GM12878 (cell line): Measurements from ENCODE around the gene NBEA. TPM values are rescaled to one million over a fixed set of nuclear protein-coding genes. Genes with fewer than 3 reads are reported as not detected.

Source experiments
- ATAC-seq: fragments of 200-7000 bp; cut with Tn5 transposase; 3 replicates; pipeline ENCODE4 v1.9.1; 2020; ENCODE audit warnings: mild to moderate bottlenecking, moderate library complexity
- BruUV-seq: library from RNA; stranded (reverse); fragments of 400-500 nt; replicated peaks from 2 replicates; lab custom pipeline; 2021; lab: Mats Ljungman, UMichigan
- CTCF ChIA-PET: fragments of 300-600 bp; sonication (Branson Sonifier 250); formaldehyde crosslinking; extraction: SDS; loops from one replicate; lab custom pipeline; 2021; ENCODE audit warnings: inconsistent platforms; lab: Yijun Ruan, JAX
- POLR2A ChIA-PET: fragments of 350-600 bp; formaldehyde crosslinking; extraction: SDS; loops from one replicate; lab custom pipeline; 2021; ENCODE audit warnings: inconsistent platforms; lab: Charles Lee
- RAD21 ChIA-PET: fragments of 300-600 bp; sonication (Branson Sonifier 250); formaldehyde crosslinking; loops from one replicate; lab custom pipeline; 2023; ENCODE audit warnings: antibody characterized with exemption; ENCODE audit not compliant: unreplicated experiment; lab: Charles Lee
- SMC1A ChIA-PET: fragments of 300-600 bp; sonication (Branson Sonifier 250); formaldehyde crosslinking; loops from one replicate; lab custom pipeline; 2023; ENCODE audit not compliant: unreplicated experiment, uncharacterized antibody; lab: Charles Lee
- DNase-seq: peaks from one replicate; pipeline ENCODE4 v3.0.0-alpha.2; 2011; ENCODE audit warnings: low read depth, low spot score
- FAIRE-seq: peaks from 3 replicates; lab custom pipeline; 2011; peaks lifted over from hg19 to GRCh38; lab: Jason Lieb, UNC
- H2AFZ ChIP-seq: 2 replicates; pipeline ENCODE4 v1.6.0; 2011; ENCODE audit warnings: low read depth, low read length, control low read depth; ENCODE audit not compliant: control insufficient read depth
- H3K27ac ChIP-seq: 2 replicates; pipeline ENCODE4 v1.5.1; 2011; ENCODE audit warnings: control low read depth; ENCODE audit not compliant: control insufficient read depth, insufficient read depth
- H3K27me3 ChIP-seq, 2 experiments: replicated peaks in 1 of 2; 2 replicates each; pipeline versions ENCODE4 v1.6.0 to v1.6.1; 2011; ENCODE audit warnings: low read length in 1 of 2; ENCODE audit not compliant: control insufficient read depth in 2 of 2, insufficient read depth in 2 of 2
- H3K36me3 ChIP-seq, 2 experiments: 2 replicates each; pipeline ENCODE4 v1.5.1; 2011; ENCODE audit warnings: low read length in 1 of 2; ENCODE audit not compliant: control insufficient read depth in 2 of 2, insufficient read depth in 2 of 2
- H3K4me1 ChIP-seq: 2 replicates; pipeline ENCODE4 v1.6.1; 2011; ENCODE audit warnings: mild to moderate bottlenecking, low read length, moderate library complexity, mixed read lengths; ENCODE audit not compliant: control insufficient read depth, insufficient read depth
- H3K4me2 ChIP-seq: 2 replicates; pipeline ENCODE4 v1.6.0; 2011; ENCODE audit warnings: control low read depth; ENCODE audit not compliant: control insufficient read depth, insufficient read depth
- H3K4me3 ChIP-seq: fragments of 200-600 bp; sonication (generic); 2 replicates; pipeline ENCODE4 v1.5.1; 2016
- H3K79me2 ChIP-seq: 2 replicates; pipeline ENCODE4 v1.6.0; 2011; ENCODE audit warnings: low read length; ENCODE audit not compliant: control insufficient read depth, insufficient read depth
- H3K9ac ChIP-seq: 2 replicates; pipeline ENCODE4 v1.8.0; 2011; ENCODE audit warnings: low read length, control low read depth, mixed read lengths; ENCODE audit not compliant: control insufficient read depth, insufficient read depth
- H3K9me3 ChIP-seq: replicated peaks from 3 replicates; pipeline ENCODE4 v1.5.1; 2011; ENCODE audit warnings: mild to moderate bottlenecking, low read length; ENCODE audit not compliant: control insufficient read depth, insufficient read depth
- H4K20me1 ChIP-seq: 2 replicates; pipeline ENCODE4 v1.6.0; 2011; ENCODE audit not compliant: control insufficient read depth, insufficient read depth
- E2F8 ChIP-seq: fragments of 450-650 bp; IDR thresholded peaks from 2 replicates; pipeline ENCODE4 v1.6.1; 2018; ENCODE audit warnings: mild to moderate bottlenecking, low read depth, moderate library complexity; ENCODE audit not compliant: partially characterized antibody
- E4F1 ChIP-seq: fragments of 450-650 bp; IDR thresholded peaks from 2 replicates; pipeline ENCODE4 v1.6.1; 2018; ENCODE audit warnings: borderline replicate concordance, mild to moderate bottlenecking; ENCODE audit not compliant: partially characterized antibody
- KDM1A ChIP-seq: fragments of 200-600 bp; sonication (generic); IDR thresholded peaks from 2 replicates; pipeline ENCODE4 v1.6.1; 2016; ENCODE audit warnings: borderline replicate concordance
- RAD21 ChIP-seq: IDR thresholded peaks from 2 replicates; pipeline ENCODE4 v1.6.1; 2011; ENCODE audit warnings: mild to moderate bottlenecking, low read depth, low read length, moderate library complexity; ENCODE audit not compliant: insufficient read depth
- ZBTB4 ChIP-seq: fragments of 450-650 bp; formaldehyde crosslinking; IDR thresholded peaks from 2 replicates; pipeline ENCODE4 v1.4.0; 2022; ENCODE audit warnings: mild to moderate bottlenecking, moderate library complexity
- WGBS: methylation state at CpG from one replicate; pipeline ENCODE4 v1.1.6; 2016; ENCODE audit warnings: low lambda C conversion rate; ENCODE audit not compliant: insufficient replicate concordance, insufficient coverage; ENCODE audit errors: missing lambda C conversion rate; 5-methylcytosine and 5-hydroxymethylcytosine counted together
- in situ Hi-C: fragments of 300-500 bp; cut with MboI; formaldehyde crosslinking; loops from 9 replicates; pipeline ENCODE4 v1.14.3; 2018; ENCODE audit warnings: mixed read lengths
- intact Hi-C: fragments of 100-400 bp; cut with micrococcal nuclease; formaldehyde crosslinking; loops from one replicate; pipeline ENCODE4 v1.14.2; 2022; ENCODE audit not compliant: unreplicated experiment
- polyA plus RNA-seq, 11 experiments: library from polyadenylated mRNA; depleted of rRNA in 4 of 11; unstranded in 6 of 11; stranded (reverse) in 5 of 11; fragments of >200 nt; fragmentation: Nextera tagmentation in 4 of 11; fragmentation: Illumina TruSeq in 1 of 11; extraction: Ambion mirVana in 4 of 11; extraction: Trizol in 1 of 11; gene quantifications; 1 replicate in 1 of 11; 2 replicates in 10 of 11; pipeline versions ENCODE4 v1.2.1 to v1.2.3, GENCODE V29; 2011 to 2016; ENCODE audit warnings: inconsistent platforms in 2 of 11, missing spikeins in 2 of 11, low read depth in 1 of 11
- total RNA-seq, 4 experiments: library from RNA; depleted of rRNA in 3 of 4; stranded (reverse); fragments of >200 nt in 3 of 4; fragmentation: Illumina TruSeq in 1 of 4; extraction: Trizol in 1 of 4; gene quantifications; 2 replicates each; pipeline versions ENCODE4 v1.2.1 to v1.2.3, GENCODE V29; 2013 to 2021
- TF ChIP-seq, protein P1 (sequence below): fragments of 450-650 bp; IDR thresholded peaks from 2 replicates; pipeline ENCODE4 v1.6.1; 2017; ENCODE audit warnings: mild to moderate bottlenecking

The NBEA gene
- total and polyA plus RNA-seq, 10 of the 15 experiments (the other 5 are each of a cell fraction or from before 2014, with no cell fraction given): 0.23 to 3.6 (median 0.55) TPM

- ChIA-PET RAD21 (no interaction called here), CTCF (no interaction called here), SMC1A (no interaction called here), POLR2A (no interaction called here)
- intact Hi-C loops: no loop called here
- no peak overlapping the region for H3K4me2 ChIP-seq
- no peaks in the 10 kb centered on the region for H3K9me3 ChIP-seq
- BruUV-seq: no TSS peak
- H3K9ac ChIP-seq: no peak overlapping the region
- no peaks in the 10 kb centered on the region for H4K20me1 ChIP-seq
- no peaks in the 10 kb centered on the region for H3K79me2 ChIP-seq
- no peak overlapping the region for H3K27ac ChIP-seq
- no peak for ATAC-seq
- no peak for TF ChIP-seq E4F1
- no peak for TF ChIP-seq KDM1A
- TF ChIP-seq, protein P1, sequence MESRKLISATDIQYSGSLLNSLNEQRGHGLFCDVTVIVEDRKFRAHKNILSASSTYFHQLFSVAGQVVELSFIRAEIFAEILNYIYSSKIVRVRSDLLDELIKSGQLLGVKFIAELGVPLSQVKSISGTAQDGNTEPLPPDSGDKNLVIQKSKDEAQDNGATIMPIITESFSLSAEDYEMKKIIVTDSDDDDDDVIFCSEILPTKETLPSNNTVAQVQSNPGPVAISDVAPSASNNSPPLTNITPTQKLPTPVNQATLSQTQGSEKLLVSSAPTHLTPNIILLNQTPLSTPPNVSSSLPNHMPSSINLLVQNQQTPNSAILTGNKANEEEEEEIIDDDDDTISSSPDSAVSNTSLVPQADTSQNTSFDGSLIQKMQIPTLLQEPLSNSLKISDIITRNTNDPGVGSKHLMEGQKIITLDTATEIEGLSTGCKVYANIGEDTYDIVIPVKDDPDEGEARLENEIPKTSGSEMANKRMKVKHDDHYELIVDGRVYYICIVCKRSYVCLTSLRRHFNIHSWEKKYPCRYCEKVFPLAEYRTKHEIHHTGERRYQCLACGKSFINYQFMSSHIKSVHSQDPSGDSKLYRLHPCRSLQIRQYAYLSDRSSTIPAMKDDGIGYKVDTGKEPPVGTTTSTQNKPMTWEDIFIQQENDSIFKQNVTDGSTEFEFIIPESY: no peak
- no peak for TF ChIP-seq ZBTB4
- TF ChIP-seq RAD21: no peak
- no peak for TF ChIP-seq E2F8
- 0% methylated on average over 2 of the region's 2 CpGs for WGBS
- H2AFZ ChIP-seq: no peak overlapping the region
- no peaks in the 10 kb centered on the region for H3K4me1 ChIP-seq
- FAIRE-seq: no peak
- in situ Hi-C loops: no loop called here
- no peak for DNase-seq
- no peaks in the 10 kb centered on the region for H3K27me3 ChIP-seq
- H3K4me3 ChIP-seq: no peak overlapping the region
- H3K36me3 ChIP-seq: no peaks in the 10 kb centered on the region
Observed at GRCh38 chr13:35484384-35484783, 542.3 kb downstream of the NBEA start.
